GM06990 (cell line): ENCODE data around the gene PIAS3.

Source experiments
- DNase-seq: peaks from one replicate; pipeline ENCODE4 v3.0.0-alpha.2; 2011; ENCODE audit not compliant: insufficient read length; ENCODE audit errors: extremely low read depth
- H3K27me3 ChIP-seq: replicated peaks from 2 replicates; pipeline ENCODE4 v1.6.0; 2011; ENCODE audit warnings: low read length; ENCODE audit not compliant: control insufficient read depth, insufficient read depth
- H3K36me3 ChIP-seq: 2 replicates; pipeline ENCODE4 v1.5.1; 2011; ENCODE audit warnings: low read length; ENCODE audit not compliant: control insufficient read depth, insufficient read depth
- H3K4me3 ChIP-seq: replicated peaks from 2 replicates; pipeline ENCODE4 v1.5.1; 2011; ENCODE audit warnings: low read depth, mild to moderate bottlenecking, control low read depth, low read length
- TF ChIP-seq, protein P1 (sequence below): IDR thresholded peaks from 2 replicates; pipeline ENCODE4 v1.5.1; 2011; ENCODE audit warnings: low read length, control low read depth, mild to moderate bottlenecking, inconsistent platforms; ENCODE audit not compliant: insufficient read depth, poor library complexity, severe bottlenecking

Gene PIAS3

GRCh38 chr1:145884675-145885074 is 25.8 kb upstream of the PIAS3 start:
- no peak for DNase-seq
- TF ChIP-seq, protein P1, sequence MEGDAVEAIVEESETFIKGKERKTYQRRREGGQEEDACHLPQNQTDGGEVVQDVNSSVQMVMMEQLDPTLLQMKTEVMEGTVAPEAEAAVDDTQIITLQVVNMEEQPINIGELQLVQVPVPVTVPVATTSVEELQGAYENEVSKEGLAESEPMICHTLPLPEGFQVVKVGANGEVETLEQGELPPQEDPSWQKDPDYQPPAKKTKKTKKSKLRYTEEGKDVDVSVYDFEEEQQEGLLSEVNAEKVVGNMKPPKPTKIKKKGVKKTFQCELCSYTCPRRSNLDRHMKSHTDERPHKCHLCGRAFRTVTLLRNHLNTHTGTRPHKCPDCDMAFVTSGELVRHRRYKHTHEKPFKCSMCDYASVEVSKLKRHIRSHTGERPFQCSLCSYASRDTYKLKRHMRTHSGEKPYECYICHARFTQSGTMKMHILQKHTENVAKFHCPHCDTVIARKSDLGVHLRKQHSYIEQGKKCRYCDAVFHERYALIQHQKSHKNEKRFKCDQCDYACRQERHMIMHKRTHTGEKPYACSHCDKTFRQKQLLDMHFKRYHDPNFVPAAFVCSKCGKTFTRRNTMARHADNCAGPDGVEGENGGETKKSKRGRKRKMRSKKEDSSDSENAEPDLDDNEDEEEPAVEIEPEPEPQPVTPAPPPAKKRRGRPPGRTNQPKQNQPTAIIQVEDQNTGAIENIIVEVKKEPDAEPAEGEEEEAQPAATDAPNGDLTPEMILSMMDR = no peak
- Histone ChIP-seq H3K36me3 (no peaks in the 10 kb centered on the region), H3K4me3 (no peak overlapping the region), H3K27me3 (peaks cover 1% of the 10 kb centered on the region)

DNA sequence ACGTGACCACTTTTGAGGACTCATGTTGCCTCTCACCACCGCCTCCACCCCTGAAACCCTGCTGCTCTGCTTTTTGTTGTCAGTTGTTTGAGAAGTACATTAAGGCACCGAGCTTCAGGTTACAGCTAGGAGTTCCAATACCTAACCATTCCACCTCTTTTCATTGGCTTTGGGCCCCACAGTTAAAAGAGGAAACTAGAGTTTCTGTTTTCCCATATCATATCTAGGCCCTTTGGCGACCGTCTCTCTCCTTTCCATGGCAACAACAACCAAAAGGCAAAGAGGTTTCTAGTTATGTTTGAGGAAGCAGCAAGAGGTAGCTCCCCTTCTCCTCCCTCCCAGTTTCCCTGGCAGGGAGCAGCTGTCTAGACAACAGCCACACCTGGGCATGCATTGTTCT is 20.9 kb upstream of the PIAS3 start:
- TF ChIP-seq, protein P1 = no peak
- no peak overlapping the region for H3K4me3 ChIP-seq
- H3K27me3 ChIP-seq = no peaks in the 10 kb centered on the region; the same call in 1 of the 2 replicates
- DNase-seq = no peak
- H3K36me3 ChIP-seq = no peaks in the 10 kb centered on the region

DNA sequence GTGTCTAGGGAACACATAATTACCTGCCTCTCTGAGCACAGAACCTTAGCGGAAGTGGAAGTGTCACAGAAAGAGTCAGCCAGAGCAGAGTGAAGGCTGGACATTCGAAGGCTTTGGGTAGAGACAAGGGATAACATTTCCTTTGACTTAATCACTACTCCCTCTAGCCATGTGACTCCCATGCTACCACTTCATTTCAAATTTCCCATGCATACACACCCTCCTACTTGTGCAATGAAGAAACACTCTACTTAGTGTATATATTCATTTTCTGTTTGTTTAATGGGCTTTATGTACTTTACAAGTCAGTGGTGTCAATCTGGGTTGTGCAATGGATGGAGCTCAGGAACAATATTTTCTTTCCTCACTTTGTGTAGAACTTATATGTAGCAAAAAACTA is 19.8 kb upstream of the PIAS3 start:
- H3K27me3 ChIP-seq = no peaks in the 10 kb centered on the region; the same call in 1 of the 2 replicates
- no peaks in the 10 kb centered on the region for H3K36me3 ChIP-seq
- H3K4me3 ChIP-seq = no peak overlapping the region
- DNase-seq = no peak
- TF ChIP-seq, protein P1 = no peak

DNA sequence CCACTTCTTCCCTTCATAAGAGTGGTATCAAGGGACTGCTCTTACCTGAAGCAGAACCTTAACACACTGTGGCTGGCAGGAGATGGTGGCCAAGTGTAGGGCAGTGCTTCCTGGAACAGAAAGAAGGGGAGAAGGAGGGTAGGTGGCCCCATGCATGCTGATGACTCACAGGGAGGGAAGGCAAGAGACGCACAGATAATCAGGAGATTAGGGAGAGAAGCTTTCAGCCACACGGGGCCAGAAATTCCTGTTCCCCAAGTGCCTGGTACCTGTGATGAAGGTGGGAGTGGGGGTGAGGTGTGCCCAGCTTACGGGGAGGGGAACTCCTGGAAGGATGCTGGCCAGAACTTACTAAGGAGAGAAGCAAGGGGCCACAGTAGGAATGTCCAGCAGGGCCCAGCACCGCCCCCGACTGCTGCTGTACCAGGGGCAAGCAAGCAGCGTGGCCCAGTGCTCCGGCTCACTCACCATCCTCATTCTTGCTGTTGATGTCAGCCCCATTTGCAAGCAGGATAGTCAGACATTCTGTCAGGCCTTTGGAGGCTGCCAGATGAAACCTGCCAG is 19.1 kb upstream of the PIAS3 start:
- TF ChIP-seq, protein P1 = no peak
- Histone ChIP-seq H3K36me3 (no peaks in the 10 kb centered on the region), H3K4me3 (no peak overlapping the region), H3K27me3 (no peaks in the 10 kb centered on the region; the same call in 1 of the 2 replicates)
- DNase-seq = no peak

DNA sequence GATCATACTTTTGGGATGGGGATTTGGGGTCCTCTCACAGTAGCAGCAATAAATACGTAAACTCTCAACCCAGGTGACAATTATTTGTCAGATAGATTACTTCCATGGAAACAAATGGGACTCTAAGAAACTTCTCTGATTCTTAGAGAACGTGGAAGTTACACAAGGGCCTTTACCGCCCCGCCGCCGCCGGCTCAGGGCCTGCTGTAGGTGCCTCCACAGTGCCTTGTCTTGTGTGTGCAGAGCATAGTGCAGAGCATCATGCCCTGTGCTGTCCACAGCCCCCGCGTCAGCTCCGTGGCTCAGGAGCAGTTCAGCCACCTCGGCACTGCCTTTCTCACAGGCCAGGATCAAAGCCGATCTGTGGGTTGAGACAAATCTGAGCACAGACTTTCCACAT is 15.8 kb upstream of the PIAS3 start:
- TF ChIP-seq, protein P1 = no peak
- no peaks in the 10 kb centered on the region; the same call in none of the 2 replicates for H3K27me3 ChIP-seq
- DNase-seq = no peak
- no peak overlapping the region for H3K4me3 ChIP-seq
- no peaks in the 10 kb centered on the region for H3K36me3 ChIP-seq
